GM21717 (cell line): ENCODE results near the gene DHX15.
A peak's percentile ranks its signal among the peaks of the same experiment; 100 is the strongest.

ENCODE experiments used
- ATAC-seq: cut with Tn5 transposase; IDR thresholded peaks from one replicate; pipeline ENCODE4 v1.9.1; 2021; ENCODE audit warnings: mild to moderate bottlenecking, moderate library complexity; ENCODE audit not compliant: unreplicated experiment

DHX15 gene

DNA sequence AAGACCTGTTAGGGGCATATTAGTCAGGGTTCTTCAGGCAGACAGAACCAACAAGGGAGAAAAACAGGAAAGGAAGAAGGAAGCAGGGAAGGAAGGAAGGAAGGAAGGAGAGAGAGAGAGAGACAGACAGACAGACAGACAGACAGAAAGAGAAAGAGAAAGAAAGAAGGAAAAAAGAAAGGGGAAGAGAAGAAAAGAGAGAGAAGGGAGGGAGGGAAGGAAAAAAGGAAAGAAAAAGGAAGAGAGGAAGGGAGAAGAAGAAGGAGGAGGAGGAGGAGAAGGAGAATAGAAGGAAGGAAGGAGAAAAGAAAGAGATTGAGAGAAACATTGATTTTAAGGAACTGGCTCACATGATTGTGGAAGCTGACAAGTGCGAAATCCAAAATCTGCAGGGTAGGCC, 89.0 kb downstream of the DHX15 start:
- no peak for ATAC-seq

DNA sequence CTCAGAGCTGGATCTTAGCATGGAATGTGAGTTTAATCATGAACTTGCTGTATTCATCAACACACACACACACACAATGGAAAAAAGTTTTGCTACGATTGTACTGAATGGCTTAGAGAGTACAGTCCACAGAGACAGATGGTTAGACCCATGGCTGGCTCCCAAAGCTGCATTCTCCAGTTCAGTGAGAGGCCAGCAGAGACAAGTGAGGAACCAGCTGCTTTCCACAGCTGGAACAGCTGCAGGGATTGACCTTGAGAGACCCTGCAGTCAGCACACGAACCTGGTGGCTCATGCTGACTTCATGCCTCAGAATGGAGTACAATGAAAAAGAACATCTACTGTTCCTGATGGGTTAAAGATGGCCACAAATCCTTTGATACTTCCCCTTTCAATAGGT, 94.5 kb downstream of the DHX15 start:
- ATAC-seq, result no peak

DNA sequence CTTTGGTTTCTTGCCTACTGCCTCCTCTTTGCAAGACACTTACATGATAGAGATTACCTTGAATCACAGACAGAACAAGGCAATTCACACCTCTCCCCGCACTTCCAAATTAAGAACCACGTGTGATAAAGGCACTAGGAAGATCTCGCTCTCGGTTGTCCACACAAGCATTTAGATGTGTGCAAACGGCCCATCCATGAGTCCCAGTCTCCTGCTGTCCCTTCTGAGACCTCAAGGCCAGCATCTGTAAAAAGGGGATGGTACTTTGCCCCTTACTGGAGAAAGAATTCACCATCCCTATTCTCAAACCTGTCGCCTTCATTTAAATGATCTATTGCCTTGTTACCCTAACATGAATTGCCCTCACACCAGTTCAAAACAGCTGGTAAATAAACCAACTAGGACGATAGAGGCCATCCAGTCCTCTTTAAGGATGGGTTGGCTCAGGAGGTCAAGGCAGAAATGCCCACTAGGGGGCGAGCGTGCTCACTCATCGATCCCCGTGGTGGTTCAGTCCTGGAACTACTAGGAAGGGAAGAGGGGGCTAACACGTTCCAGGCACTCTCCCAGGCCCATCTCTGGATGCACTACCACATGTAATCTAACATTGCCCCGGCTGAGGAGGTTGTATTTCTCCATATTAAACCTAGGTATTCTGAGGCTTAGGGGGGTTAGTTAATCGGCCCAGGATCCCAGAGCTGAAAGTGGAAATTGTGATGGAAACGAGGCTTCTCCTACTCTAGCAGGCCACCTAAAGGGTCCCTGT, 95.8 kb downstream of the DHX15 start:
- ATAC-seq, result peak; percentile 79

DNA sequence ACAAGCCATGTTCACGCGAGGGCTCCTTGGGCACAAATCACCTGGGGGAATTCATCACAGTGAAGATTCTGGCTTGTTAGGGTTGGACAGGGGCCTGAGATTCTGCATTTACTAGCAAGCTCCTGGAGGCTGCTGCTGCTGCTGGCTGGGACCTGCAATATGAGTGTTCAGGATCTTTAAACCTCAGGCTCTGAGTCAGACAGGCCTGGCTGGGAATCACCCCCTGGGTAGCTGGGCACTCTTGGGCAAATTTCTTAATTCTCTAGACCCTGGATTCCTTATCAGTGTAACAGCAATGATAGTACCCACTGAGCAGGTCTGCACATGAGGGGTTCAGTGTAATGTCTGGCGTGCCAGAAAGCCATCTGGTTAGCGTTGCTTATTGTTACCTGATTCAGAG, 101.5 kb downstream of the DHX15 start:
- no peak for ATAC-seq

DNA sequence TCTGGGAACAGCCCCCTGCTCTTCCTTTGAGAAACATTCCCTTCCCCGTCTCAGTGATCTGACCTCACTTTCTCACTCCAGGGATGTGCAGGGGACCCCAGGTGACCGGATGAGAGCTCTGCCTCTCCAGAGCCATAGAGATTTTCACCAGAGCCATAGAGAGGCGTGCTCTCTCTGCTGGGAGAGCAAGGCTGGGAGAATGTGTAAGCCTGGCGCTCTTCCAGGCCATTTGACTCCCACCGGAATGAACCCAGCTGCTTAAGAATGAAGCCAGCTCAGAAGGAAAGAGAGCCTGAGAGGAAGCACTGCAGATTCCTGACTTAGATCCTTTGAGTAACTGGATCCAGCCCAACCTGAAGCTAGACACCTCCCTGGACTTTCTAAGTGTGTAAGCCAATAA, 106.4 kb downstream of the DHX15 start:
- no peak for ATAC-seq
